Tibial artery (tissue), 4 donors: ENCODE data around the gene TSEN54.

ENCODE experiments used
- DNase-seq, 2 donors: peaks; one replicate each; pipeline ENCODE4 v3.0.0-alpha.2; 2019
- H3K27ac ChIP-seq, 2 donors: fragments of 200-600 bp; sonication (generic) in 1 of 2; 1 replicate in 1 of 2; 2 replicates in 1 of 2; pipeline ENCODE4 v1.5.1; 2018 to 2019; ENCODE audit warnings: mild to moderate bottlenecking in 1 of 2
- H3K27me3 ChIP-seq, 2 donors: fragments of 200-600 bp; sonication (generic) in 1 of 2; one replicate each; pipeline versions ENCODE4 v1.5.1 to v1.6.0; 2016 to 2019
- H3K36me3 ChIP-seq, 3 donors: fragments of 200-600 bp; sonication (generic) in 2 of 3; one replicate each; pipeline ENCODE4 v1.5.1; 2016 to 2019; ENCODE audit warnings: mild to moderate bottlenecking in 2 of 3
- H3K4me1 ChIP-seq, 4 donors: fragments of 200-600 bp; sonication (generic) in 2 of 4; 1 replicate in 3 of 4; 2 replicates in 1 of 4; pipeline ENCODE4 v1.5.1; 2016 to 2019
- H3K4me3 ChIP-seq, 2 donors: fragments of 200-600 bp; sonication (generic) in 1 of 2; 1 replicate in 1 of 2; 2 replicates in 1 of 2; pipeline ENCODE4 v1.5.1; 2018 to 2019; ENCODE audit warnings: mild to moderate bottlenecking in 2 of 2
- H3K9me3 ChIP-seq, 3 donors: fragments of 200-600 bp; sonication (generic) in 1 of 3; one replicate each; pipeline ENCODE4 v1.5.1; 2016 to 2019
- CTCF ChIP-seq, 2 experiments: fragments of 200-600 bp in 1 of 2; fragments of 450-650 bp in 1 of 2; IDR thresholded peaks; one replicate each; pipeline ENCODE4 v1.5.1; 2017 to 2019; ENCODE audit warnings: antibody characterized with exemption in 2 of 2, mild to moderate bottlenecking in 1 of 2, moderate library complexity in 1 of 2
- intact Hi-C: fragments of 100-400 bp; cut with DNase I; formaldehyde crosslinking; loops from one replicate; pipeline ENCODE4 v1.15.0; 2023; ENCODE audit warnings: low total_unique reads

TSEN54 gene

GRCh38 chr17:75555679-75556153 lies 39.4 kb downstream of the TSEN54 start:
- intact Hi-C loops: no loop called here
- no peak overlapping the region for H3K27ac ChIP-seq
- no peaks in the 10 kb centered on the region for H3K9me3 ChIP-seq
- H3K27me3 ChIP-seq: no peaks in the 10 kb centered on the region
- no peak for DNase-seq
- no peak for TF ChIP-seq CTCF (IDR thresholded peaks at IDR 0.05)
- H3K4me1 ChIP-seq: peaks cover 0 to 33% (median 11%) of the 10 kb centered on the region in 4 donors
- H3K36me3 ChIP-seq: no peaks in the 10 kb centered on the region
- no peak overlapping the region for H3K4me3 ChIP-seq

DNA sequence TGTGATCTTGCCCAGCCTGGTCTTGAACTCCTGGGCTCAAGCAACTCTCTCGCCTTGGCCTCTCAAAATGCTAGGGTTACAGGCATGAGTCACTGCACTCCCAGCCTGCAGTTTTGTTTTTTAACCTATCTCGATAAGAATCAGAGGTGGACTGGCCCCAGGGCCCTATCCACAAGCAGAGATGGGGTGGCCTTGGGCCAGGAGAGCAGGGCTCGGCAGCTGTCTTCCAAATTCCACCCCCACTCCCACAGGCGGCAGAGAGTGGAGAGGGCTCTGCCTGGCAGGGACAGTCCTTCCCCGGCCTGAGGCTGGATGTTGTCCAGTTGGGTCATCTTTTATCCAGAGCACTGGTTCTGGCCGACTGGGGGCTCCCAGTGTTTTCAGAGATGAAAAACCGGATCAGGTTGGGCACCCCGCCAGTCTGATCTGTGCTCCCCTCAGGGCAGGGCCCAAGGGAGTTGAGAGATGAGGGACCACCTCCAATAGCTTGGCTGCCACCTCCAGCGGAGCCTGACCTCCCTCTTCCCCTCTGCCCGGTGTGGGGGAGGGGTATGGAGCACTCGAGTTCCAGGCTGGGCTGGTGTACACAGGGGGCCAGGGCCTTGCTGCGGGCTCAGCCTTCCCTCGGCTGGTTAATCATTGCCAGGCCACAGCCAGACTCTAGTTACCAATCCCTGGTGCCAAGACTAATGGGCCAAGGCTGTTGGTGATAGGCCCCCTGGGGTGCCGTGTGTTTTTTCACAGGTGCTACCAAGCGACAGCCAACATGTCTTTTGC lies 40.9 kb downstream of the TSEN54 start:
- Histone ChIP-seq H3K27ac (no peak overlapping the region), H3K9me3 (no peaks in the 10 kb centered on the region), H3K4me1 (peaks cover 0 to 36% (median 11%) of the 10 kb centered on the region in 4 donors), H3K4me3 (no peak overlapping the region), H3K36me3 (no peaks in the 10 kb centered on the region), H3K27me3 (no peaks in the 10 kb centered on the region)
- no peak for DNase-seq
- TF ChIP-seq CTCF (IDR thresholded peaks at IDR 0.05): no peak
- intact Hi-C loops: no loop called here

GRCh38 chr17:75557852-75558665 lies 41.7 kb downstream of the TSEN54 start:
- H3K4me3 ChIP-seq: no peak overlapping the region
- peaks cover 0 to 7% (median 1%) of the 10 kb centered on the region in 3 donors for H3K36me3 ChIP-seq
- no peak for DNase-seq
- intact Hi-C loops: no loop called here
- H3K27ac ChIP-seq: no peak overlapping the region
- H3K27me3 ChIP-seq: no peaks in the 10 kb centered on the region
- peaks cover 0 to 29% (median 4%) of the 10 kb centered on the region in 4 donors for H3K4me1 ChIP-seq
- no peaks in the 10 kb centered on the region for H3K9me3 ChIP-seq
- no peak for TF ChIP-seq CTCF (IDR thresholded peaks at IDR 0.05)

DNA sequence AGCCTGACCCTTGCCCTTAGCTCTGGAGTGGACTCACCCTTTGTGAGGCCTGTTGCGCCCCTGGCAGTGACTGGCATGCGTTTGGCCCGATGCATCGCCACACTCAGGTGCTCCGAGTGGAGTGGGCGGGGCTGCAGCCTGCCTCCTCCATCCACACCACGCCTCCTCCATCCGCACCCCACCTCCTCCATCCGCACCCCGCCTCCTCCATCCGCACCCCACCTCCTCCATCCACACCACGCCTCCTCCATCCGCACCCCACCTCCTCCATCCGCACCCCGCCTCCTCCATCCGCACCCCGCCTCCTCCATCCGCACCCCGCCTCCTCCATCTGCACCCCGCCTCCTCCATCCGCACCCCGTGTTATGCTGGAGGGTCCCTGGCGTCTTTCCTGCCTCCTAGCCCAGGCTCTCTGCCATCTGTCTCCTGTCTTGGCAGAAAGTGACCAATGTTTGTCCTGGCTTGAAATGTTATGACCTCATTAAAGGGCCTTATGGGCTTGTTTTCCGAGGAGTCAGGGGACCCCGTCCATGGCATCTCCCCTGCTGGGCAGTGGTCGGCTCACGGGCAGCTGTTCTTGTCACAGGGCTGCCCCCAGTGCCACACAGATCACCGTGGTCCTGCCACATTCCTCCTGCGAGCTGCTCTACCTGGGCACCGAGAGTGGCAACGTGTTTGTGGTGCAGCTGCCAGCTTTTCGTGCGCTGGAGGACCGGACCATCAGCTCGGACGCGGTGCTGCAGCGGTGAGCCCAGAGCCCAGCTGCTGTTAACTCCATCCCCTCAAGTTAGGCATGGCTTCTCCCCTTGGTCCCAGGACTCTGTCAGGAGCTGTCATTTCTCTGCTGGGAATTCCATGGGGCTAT lies 42.6 kb downstream of the TSEN54 start:
- intact Hi-C loops: no loop called here
- no peaks in the 10 kb centered on the region for H3K27me3 ChIP-seq
- no peak for TF ChIP-seq CTCF (IDR thresholded peaks at IDR 0.05)
- no peak overlapping the region for H3K4me3 ChIP-seq
- no peak for DNase-seq
- peaks cover 0 to 22% (median 0%) of the 10 kb centered on the region in 4 donors for H3K4me1 ChIP-seq
- no peak overlapping the region for H3K27ac ChIP-seq
- no peaks in the 10 kb centered on the region for H3K9me3 ChIP-seq
- peaks cover 0 to 16% (median 10%) of the 10 kb centered on the region in 3 donors for H3K36me3 ChIP-seq

DNA sequence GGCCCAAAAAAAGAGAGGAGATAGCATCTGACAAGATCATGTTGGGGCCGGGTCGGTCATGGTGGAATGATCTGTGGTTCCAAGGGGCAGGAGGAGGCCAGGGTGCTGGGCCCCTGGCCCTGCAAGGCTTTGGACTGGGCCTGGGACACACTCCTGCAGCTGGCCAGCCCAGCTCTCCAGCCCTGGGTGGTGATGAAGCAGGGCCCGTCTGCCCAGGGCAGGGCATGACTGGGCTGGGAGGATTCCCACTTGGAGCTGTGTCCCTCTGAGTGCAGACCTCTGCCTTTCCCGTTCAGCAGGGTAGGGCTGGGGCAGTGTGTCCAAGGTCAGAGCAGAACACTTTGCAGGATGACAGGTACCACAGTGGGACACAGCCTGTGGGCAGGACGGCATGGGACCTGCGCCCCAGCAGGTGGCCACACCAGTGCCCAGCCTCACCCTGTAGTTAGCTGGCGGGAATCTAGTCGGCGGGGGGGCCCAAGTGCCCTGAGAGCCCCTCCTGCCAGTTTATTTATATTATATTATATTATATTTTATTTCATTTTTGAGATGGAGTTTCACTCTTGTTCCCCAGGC lies 43.7 kb downstream of the TSEN54 start:
- TF ChIP-seq CTCF (IDR thresholded peaks at IDR 0.05): no peak
- no peak overlapping the region for H3K4me3 ChIP-seq
- peaks cover 0 to 26% (median 11%) of the 10 kb centered on the region in 3 donors for H3K36me3 ChIP-seq
- H3K9me3 ChIP-seq: no peaks in the 10 kb centered on the region
- H3K27ac ChIP-seq: no peak overlapping the region
- intact Hi-C loops: no loop called here
- peaks cover 0 to 22% (median 0%) of the 10 kb centered on the region in 4 donors for H3K4me1 ChIP-seq
- H3K27me3 ChIP-seq: no peaks in the 10 kb centered on the region
- DNase-seq: no peak
